HG03097 (cell line): ENCODE data around the gene ZNF273.
"Not testable (repeated sequence)": the region's sequence is repeated elsewhere in the genome, so short reads cannot be mapped to it uniquely, and the experiment has no call there.

Source experiments
- ATAC-seq: cut with Tn5 transposase; IDR thresholded peaks from one replicate; pipeline ENCODE4 v1.9.1; 2021; ENCODE audit not compliant: unreplicated experiment, low FRiP score

The ZNF273 gene

DNA sequence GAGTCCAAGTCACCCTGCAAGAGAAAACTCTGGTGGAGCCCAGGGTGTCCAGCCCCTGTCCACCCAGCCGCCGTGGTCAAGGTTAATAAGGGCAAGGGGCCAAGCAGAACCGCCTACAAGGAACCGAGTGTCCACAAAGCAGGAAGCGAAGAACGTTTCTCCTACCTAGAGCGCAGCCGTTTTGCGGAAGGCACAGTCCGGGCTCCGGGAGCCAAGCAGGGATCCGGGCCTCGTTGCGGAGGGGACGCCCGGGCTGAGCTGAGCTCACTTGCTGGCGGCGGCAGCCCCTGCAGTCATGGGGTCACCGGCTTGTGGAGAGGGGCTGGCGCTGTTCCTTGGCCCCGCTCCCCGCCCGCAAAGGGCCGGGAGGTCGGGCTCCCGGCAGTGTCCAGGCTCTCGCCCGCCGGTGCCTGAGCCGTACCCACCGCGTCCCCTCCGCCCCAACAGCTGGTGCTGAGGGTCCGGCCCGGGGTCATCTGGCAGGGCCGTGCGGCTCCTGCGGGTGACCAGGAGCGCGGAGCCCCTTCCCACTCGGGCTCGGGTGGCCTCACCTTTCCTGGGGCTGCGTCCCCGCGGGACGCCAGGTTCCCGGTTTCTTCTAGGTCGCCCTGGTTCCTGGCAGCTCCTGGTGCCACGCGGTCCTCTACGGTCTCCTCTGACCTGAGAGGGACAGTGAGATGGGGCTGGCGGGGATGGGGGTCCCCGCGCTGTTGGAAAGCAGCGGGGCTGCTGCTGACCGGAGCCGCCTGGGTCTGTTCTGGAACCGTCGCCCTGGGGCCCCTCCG is 14.0 kb upstream of the ZNF273 start:
- ATAC-seq, result no peak

DNA sequence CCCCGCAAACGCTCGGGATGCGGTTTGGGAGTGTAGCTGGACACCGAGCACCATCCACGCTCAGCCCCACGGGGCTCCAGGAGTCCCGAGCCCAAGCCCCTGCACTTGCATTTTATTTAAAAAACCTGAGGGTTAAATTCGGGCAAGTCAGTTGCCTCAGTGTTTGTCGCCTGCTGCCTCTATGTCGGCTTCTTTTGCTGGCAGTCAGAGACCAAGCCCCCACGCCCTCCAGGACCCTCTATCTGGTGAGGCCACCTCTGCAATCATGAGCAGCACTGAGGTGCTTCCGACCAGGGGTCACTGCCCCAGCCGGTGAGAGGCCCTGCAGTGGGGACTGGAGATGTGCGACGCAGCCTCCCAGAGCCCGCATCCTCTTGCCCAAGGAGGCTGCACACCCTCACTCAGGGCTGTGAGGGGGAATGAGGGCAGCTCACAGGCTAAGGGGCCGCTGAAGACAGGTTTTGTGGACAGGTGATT is 13.3 kb upstream of the ZNF273 start:
- ATAC-seq, result no peak

GRCh38 chr7:64890273-64890672 is 12.8 kb upstream of the ZNF273 start:
- ATAC-seq, result not testable (repeated sequence)

- no peak for ATAC-seq
Observed at GRCh38 chr7:64890761-64891362, 12.2 kb upstream of the ZNF273 start.

DNA sequence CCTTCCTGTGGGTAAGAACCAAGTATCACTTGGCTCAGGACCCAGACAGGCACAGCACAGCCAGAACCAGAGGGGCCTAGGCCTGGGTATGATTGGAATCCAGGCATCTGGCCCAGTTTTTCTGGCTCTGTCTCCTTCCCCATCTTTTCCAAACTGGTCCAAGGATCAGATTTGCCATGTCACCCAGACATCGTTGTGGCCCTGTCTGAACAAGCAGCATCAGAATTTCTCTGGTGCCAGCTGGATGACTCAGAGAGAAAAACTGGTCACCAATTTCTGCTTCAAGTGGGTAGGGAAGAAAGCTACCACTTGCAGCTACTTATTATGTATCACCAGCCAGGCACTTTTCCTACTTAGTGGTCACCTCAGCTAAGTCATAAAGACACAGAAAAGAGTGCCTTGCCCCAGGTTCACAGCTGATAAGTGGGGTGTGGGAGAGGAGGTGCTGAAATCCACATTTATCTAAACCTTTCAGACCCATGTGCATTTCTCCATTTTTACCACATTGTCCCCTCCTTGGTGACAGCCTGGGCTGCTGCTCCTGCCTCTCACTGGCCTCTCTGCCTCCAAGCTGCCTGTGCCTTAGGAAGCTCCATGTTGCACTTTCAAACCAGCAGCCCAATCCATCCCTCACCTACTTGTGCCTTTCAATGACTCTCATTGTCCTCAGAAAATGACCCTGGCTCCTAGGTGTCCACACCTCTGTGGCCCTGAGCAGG is 11.6 kb upstream of the ZNF273 start:
- not testable (repeated sequence) for ATAC-seq

DNA sequence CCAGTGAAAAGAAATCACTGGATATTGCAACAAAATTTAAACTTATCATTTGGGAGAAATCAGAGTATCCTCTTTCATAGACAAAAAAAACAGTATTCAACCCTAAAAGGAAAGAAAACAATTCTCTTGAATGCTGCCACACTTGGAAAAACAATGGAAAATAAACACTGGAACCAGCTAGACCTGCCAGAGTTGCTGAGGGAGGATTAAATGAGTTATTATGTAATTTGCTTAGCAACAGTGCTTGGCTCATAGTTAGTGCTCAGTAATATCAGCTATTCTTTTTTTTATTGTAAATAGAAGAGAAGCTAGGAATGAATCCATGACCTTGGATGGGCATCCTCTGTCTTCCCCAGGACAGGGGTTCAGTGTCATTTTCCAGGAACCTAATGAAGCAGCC is 11.0 kb upstream of the ZNF273 start:
- ATAC-seq, result no peak

- no peak for ATAC-seq
Observed at GRCh38 chr7:64892666-64893309, 10.3 kb upstream of the ZNF273 start.

DNA sequence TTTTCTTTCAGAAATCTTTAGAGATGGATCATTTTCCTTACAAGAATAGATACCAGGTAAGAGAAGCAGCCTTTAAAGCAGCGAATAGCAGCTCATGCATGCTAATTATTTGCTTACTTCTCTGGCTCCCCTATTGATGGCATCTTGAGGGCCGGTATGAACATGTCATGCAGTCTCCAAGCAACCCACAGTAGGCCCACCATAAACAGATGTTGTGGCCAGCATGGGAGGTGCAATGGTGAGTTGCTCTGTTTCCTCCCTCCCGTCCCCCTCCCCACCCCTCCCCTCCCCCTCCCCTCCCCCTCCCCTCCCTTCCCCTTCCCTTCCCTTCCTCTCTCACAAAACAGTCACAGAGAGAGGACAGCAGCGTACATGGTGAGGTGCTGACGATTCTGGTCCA is 9.7 kb upstream of the ZNF273 start:
- no peak for ATAC-seq

DNA sequence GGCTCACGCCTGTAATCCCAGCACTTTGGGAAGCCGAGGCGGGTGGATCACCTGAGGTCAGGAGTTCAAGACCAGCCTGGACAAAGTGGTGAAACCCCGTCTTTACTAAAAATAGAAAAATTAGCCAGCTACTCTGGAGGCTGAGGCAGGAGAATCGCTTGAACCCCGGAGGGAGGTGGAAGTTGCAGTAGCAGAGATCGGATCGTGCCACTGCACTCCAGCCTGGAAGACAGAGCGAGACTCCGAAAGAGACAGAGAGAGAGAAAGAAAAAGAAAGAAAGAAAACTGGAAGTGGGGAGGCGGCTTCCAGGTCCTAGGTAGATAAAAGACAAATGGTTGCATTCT is 640 bp upstream of the ZNF273 start:
- ATAC-seq, result not testable (repeated sequence)

DNA sequence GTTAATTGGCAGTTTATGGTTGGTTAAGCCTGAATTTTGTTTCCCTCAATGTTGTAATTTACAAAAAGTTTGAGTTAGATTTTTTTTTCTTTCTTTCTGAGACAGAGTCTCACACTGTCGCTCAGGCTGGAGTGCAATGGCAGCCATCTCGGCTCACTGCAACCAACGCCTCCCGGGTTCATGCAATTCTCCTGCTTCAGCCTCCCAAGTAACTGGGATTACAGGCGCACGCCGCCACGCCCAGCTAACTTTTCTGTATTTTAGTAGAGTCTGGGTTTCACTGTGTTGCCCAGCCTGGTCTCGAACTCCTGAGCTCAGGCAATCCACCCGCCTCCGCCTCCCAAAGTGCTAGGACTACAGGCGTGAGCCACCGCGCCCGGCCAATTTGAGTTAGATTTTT is 935 bp downstream of the ZNF273 start:
- ATAC-seq, result no peak

DNA sequence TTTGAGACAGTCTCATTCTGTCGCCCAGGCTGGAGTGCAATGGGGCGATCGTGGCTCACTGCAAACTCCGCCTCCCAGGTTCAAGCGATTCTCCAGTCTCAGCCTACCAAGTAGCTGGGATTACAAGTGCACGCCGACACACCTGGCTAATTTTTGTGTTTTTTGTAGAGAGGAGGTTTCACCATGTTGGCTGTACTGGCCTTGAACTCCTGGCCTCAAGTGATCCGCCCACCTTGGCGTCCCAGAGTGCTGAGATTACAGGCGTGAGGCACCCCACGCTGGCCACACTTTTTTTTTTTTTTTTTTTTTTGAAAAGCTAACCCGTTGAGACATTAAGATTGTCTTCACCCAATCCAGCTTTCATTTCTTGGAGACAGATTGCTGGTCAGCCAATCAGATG is 2.1 kb downstream of the ZNF273 start:
- no peak for ATAC-seq

GRCh38 chr7:64905547-64905946 is 2.5 kb downstream of the ZNF273 start:
- ATAC-seq, result no peak

DNA sequence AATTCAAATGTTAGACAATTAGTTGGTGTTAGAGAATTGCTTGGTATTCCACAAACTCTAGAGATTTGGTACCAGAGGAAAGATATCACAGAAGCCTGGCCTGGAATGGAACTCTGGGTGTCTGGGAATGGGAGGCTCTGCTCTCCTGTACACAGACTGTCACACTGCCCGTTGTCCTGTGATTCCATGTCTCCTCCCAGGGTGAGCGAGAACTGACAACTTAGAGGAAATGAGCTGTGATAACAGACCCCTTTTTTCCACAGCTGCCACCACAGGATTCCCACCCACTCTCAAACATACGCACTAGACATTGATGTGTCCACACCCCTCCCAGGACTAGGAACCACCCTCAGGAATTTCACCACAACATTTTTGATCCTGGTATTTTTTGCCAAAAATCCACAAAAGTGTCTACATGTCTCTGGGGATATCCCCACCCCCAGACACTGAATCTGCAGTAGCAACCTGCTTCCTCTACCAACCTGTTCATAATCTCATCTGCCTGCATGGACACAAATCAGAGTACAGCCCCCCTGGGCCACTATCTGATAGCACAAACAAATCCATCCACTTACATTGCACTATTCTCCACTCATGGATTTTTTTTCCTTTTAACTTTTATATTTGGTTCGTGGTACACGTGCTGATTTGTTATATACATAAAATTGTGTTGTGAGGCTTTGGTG is 4.7 kb downstream of the ZNF273 start:
- ATAC-seq, result no peak

- no peak for ATAC-seq
Observed at GRCh38 chr7:64908358-64908757, 5.3 kb downstream of the ZNF273 start.

DNA sequence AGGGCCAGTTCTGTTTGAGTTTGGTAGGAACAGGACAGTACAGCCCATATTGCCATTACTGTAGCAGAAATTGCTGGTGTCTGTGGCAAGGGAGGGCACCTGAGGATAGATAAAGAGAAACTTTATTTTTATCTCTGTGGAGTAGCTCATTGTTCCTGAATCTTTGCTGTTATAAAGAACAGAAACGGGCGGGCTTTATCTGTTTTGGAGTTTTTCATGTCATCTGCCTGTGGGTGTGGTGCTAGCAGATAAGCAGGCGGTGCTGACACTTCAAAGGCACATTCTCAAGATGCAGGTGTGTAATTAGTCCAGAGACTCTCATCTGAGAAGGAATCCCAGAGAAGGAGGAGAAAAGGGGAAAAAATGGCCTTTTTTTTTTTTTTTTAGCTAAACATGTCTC is 11.5 kb downstream of the ZNF273 start:
- no peak for ATAC-seq

DNA sequence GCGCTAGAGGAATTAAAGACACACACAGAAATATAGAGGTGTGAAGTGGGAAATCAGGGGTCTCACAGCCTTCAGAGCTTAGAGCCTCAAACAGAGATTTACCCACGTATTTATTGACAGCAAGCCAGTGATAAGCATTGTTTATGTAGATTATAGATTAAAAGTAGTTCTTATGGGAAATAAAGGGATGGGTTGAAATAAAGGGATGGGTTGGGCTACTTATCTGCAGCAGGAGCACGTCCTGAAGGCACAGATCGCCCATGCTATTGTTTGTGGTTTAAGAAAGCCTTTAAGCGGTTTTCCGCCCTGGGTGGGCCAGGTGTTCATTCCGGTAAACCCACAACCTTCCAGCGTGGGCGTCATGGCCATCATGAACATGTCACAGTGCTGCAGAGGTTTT is 12.2 kb downstream of the ZNF273 start:
- ATAC-seq, result not testable (repeated sequence)

- not testable (repeated sequence) for ATAC-seq
Observed at GRCh38 chr7:64928252-64929187, 25.4 kb downstream of the ZNF273 start.

GRCh38 chr7:64934478-64934877 is 31.4 kb downstream of the ZNF273 start:
- ATAC-seq, result no peak

DNA sequence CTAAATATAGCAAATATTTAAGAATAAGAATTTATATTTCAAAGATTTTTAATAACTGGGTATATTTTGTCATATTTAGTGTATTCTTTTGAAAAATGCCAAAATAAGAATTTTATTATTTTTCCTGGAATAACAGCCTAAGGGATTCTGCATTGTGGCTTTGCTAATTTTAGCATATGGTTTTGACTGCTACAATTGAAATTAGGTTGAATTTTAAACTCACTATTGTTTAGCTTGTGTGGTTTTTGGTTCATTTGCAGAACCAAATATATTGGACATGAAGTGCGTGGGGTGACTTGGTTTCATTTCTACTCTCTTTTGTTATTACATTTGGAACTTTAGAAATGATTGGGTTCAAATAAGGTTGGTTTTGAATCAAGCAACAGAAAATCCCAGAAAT is 35.5 kb downstream of the ZNF273 start:
- no peak for ATAC-seq

DNA sequence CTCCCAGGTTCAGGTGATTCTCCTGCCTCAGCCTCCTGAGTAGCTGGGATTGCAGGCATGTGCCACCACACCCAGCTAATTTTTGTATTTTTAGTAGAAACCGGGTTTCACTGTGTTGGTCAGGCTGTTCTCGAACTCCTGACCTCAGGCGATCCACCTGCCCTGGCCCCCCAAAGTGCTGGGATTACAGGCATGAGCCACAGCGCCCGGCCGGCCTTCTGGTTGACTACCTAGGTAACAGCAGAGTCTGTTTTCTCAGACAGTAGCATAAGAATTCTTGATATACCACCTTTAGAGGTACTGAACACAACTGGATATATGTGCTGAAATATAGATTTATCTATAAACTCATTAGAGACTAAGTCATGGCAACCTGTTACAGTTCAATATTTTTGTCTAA is 36.9 kb downstream of the ZNF273 start:
- not testable (repeated sequence) for ATAC-seq
